Activated CD4-positive, alpha-beta T cell treated with anti-CD3 and anti-CD28 coated beads, Interleukin-2, amount 10 ng/mL, durations not matched to agents 7 days and 5 days (primary cell): Measurements from ENCODE around the gene SLC33A1. TPM values are rescaled to one million over a fixed set of nuclear protein-coding genes. Genes with fewer than 3 reads are reported as not detected.
A peak's percentile ranks its signal among the peaks of the same experiment; 100 is the strongest.
"Not testable (repeated sequence)": the region's sequence is repeated elsewhere in the genome, so short reads cannot be mapped to it uniquely, and the experiment has no call there.

ENCODE experiments used
- CTCF ChIA-PET: fragments of 350-600 bp; sonication (Branson Sonifier 250); formaldehyde crosslinking; loops from one replicate; lab custom pipeline; 2021; ENCODE audit warnings: antibody characterized with exemption; lab: Charles Lee
- POLR2A ChIA-PET: fragments of 350-600 bp; sonication (Branson Sonifier 250); formaldehyde crosslinking; loops from one replicate; lab custom pipeline; 2021; ENCODE audit warnings: antibody characterized with exemption; lab: Charles Lee
- DNase-seq: peaks from one replicate; pipeline ENCODE4 v3.0.0-alpha.2; 2020
- H3K27ac Mint-ChIP-seq: one replicate; pipeline ENCODE4 v1.8.0; 2021; ENCODE audit warnings: mild to moderate bottlenecking, moderate library complexity, mixed read lengths
- H3K27me3 Mint-ChIP-seq: one replicate; pipeline ENCODE4 v1.8.0; 2021; ENCODE audit warnings: mixed read lengths
- H3K36me3 Mint-ChIP-seq: one replicate; pipeline ENCODE4 v1.8.0; 2021; ENCODE audit warnings: low read depth, mixed read lengths
- H3K4me1 Mint-ChIP-seq: one replicate; pipeline ENCODE4 v1.8.0; 2021; ENCODE audit warnings: mixed read lengths
- H3K4me3 Mint-ChIP-seq: one replicate; pipeline ENCODE4 v1.8.0; 2021; ENCODE audit warnings: mild to moderate bottlenecking, moderate library complexity, mixed read lengths
- H3K9me3 Mint-ChIP-seq: one replicate; pipeline ENCODE4 v1.8.0; 2021; ENCODE audit warnings: mixed read lengths
- total RNA-seq, 2 experiments: library from RNA; stranded (reverse); gene quantifications; one replicate each; pipeline ENCODE4 v1.2.3, GENCODE V29; 2021

SLC33A1 gene
- total RNA-seq, 2 experiments from 2014 or later = 26.7 to 27.9 TPM

- no peaks in the 10 kb centered on the region for H3K27me3 Mint-ChIP-seq
- peaks cover 41% of the 10 kb centered on the region for H3K4me1 Mint-ChIP-seq
- POLR2A ChIA-PET = no interaction called here
These were observed 18.8 kb upstream of the SLC33A1 start for GRCh38 chr3:155872904-155873646.

DNA sequence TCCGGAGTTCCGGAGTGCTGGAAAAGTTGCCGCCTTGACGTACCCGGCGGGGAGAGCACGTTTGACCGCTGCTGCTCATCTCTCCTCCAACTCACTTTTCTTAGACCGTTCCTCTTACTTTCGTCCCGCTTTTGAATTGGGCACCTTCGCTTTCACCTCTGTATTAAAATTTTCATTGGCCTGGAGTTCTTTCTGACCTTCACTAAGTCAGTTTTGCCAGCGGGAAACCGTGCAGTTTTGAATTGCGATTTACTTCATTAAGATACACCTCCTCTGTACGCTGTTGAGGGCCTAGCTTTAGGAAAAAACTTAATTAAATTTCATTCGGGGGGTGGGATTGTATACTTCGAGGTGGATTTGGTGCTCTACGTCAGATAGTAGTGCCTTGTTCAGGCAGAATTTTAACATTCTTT, 17.5 kb upstream of the SLC33A1 start:
- no peaks in the 10 kb centered on the region for H3K27me3 Mint-ChIP-seq
- CTCF ChIA-PET = interaction anchor here (0.9 to 3.0 kb wide), 3 partner anchors 19 to 66 kb away, joined by 3 to 13 read pairs (median 9); partner anchors contain the start of genes C3orf33 and SLC33A1
- H3K4me3 Mint-ChIP-seq = peak overlapping the region; percentile 100
- POLR2A ChIA-PET = no interaction called here
- H3K27ac Mint-ChIP-seq = peak overlapping the region; percentile 96
- H3K4me1 Mint-ChIP-seq = peaks cover 33% of the 10 kb centered on the region
- peaks cover 10% of the 10 kb centered on the region for H3K36me3 Mint-ChIP-seq
- no peaks in the 10 kb centered on the region for H3K9me3 Mint-ChIP-seq
- no peak for DNase-seq

More at GRCh38 chr3:155872904-155873646, 18.8 kb upstream of the SLC33A1 start:
- peaks cover 10% of the 10 kb centered on the region for H3K36me3 Mint-ChIP-seq
- CTCF ChIA-PET = no interaction called here
- H3K9me3 Mint-ChIP-seq = no peaks in the 10 kb centered on the region
- H3K4me3 Mint-ChIP-seq = peak overlapping the region; percentile 100
- no peak overlapping the region for H3K27ac Mint-ChIP-seq
- no peak for DNase-seq

GRCh38 chr3:155870945-155871745, 16.9 kb upstream of the SLC33A1 start:
- Mint-ChIP-seq H3K36me3 (peaks cover 10% of the 10 kb centered on the region), H3K4me3 (peak overlapping the region; percentile 100), H3K27ac (peak overlapping the region; percentile 96), H3K27me3 (no peaks in the 10 kb centered on the region), H3K9me3 (no peaks in the 10 kb centered on the region), H3K4me1 (peaks cover 33% of the 10 kb centered on the region)
- POLR2A ChIA-PET = interaction anchor here (0.6 to 1.7 kb wide), 2 partner anchors 17 to 66 kb away, joined by 4 to 6 read pairs; partner anchors contain the start of gene SLC33A1
- CTCF ChIA-PET = interaction anchor here (0.9 to 3.0 kb wide), 5 partner anchors 8 to 65 kb away, joined by 3 to 13 read pairs (median 5); partner anchors contain the start of genes C3orf33 and SLC33A1
- peak; percentile 61 for DNase-seq

DNA sequence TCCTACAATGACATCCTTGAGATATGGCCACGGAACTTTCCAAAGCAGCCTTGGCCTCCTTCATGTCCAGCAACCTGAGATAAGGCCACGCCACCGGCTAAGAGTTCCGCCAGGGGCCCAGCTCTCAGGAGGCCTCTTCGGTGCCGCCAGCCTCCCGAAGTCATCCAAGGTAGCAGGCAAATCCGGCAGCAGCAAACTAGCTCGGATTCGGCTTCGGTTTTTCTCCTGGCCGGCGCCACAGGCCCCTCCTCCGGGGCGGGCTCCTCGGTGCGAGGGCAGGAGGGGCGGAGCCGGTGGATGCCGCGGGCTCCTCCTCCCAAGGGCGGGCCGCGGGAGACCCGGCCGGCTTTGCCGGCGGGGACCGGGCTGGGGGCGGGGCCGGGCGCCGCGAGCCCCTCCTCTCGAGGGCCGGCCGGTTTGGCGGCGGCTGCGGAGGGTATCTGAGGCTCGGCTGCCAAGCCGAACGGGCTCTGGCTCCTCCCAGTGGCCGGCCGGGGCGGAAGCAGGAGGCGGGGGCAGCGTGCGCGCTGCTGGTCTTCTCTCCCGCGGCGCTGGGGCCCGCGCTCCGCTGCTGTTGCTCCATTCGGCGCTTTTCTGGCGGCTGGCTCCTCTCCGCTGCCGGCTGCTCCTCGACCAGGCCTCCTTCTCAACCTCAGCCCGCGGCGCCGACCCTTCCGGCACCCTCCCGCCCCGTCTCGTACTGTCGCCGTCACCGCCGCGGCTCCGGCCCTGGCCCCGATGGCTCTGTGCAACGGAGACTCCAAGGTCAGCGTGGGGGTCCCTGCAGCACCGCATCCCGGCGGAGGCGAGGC, 16.1 kb upstream of the SLC33A1 start, which contains the start of gene GMPS:
Gene GMPS, plus strand, starts transcription at position 518 of the 812 bp plus-strand sequence. Its CDS starts 221 bp downstream, at position 739.
- CTCF ChIA-PET = interaction anchor here (0.7 to 3.0 kb wide), 9 partner anchors 9 to 121 kb away, joined by 3 to 13 read pairs (median 4); partner anchors contain the start of genes C3orf33 and SLC33A1
- peak within 1 kb of the TSS; percentile 97 for H3K27ac Mint-ChIP-seq
- DNase-seq = peak; percentile 94
- H3K4me3 Mint-ChIP-seq = peak within 1 kb of the TSS; percentile 100
- H3K4me1 Mint-ChIP-seq = peaks cover 31% of the 10 kb centered on the region
- peaks cover 10% of the 10 kb centered on the region for H3K36me3 Mint-ChIP-seq
- POLR2A ChIA-PET = interaction anchor here (1.7 kb wide), 1 partner anchor 17 kb away, joined by 6 read pairs; the partner anchor contains the start of gene SLC33A1
- no peaks in the 10 kb centered on the region for H3K27me3 Mint-ChIP-seq
- no peaks in the 10 kb centered on the region for H3K9me3 Mint-ChIP-seq

DNA sequence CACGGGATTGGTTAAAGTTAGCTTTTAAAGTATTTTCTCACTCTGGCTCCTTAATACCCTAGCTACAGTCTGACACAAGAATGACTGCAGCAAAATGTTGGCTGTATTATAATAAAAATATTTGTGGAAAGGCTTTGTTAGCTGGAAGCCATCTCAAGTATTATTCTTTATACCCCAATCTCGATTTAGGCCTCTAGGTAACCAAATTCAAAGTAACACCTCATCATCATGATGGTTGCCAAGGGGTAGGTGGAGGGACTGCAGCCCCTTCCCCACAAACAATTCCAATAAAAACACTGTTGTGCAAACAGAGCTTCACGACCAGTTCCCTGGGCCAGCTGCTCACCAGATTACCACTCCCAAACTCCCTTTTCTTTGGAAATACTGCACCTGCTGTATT, 15.5 kb upstream of the SLC33A1 start:
- DNase-seq = no peak
- Mint-ChIP-seq H3K4me3 (peak overlapping the region; percentile 87), H3K27ac (peak overlapping the region; percentile 97), H3K9me3 (no peaks in the 10 kb centered on the region), H3K27me3 (no peaks in the 10 kb centered on the region), H3K36me3 (peaks cover 10% of the 10 kb centered on the region), H3K4me1 (peaks cover 28% of the 10 kb centered on the region)
- ChIA-PET POLR2A (interaction anchor here (1.7 kb wide), 1 partner anchor 16 kb away, joined by 6 read pairs; the partner anchor contains the start of gene SLC33A1), CTCF (interaction anchor here (0.7 to 3.0 kb wide), 10 partner anchors 9 to 120 kb away, joined by 3 to 13 read pairs (median 4); partner anchors contain the start of genes C3orf33 and SLC33A1)

DNA sequence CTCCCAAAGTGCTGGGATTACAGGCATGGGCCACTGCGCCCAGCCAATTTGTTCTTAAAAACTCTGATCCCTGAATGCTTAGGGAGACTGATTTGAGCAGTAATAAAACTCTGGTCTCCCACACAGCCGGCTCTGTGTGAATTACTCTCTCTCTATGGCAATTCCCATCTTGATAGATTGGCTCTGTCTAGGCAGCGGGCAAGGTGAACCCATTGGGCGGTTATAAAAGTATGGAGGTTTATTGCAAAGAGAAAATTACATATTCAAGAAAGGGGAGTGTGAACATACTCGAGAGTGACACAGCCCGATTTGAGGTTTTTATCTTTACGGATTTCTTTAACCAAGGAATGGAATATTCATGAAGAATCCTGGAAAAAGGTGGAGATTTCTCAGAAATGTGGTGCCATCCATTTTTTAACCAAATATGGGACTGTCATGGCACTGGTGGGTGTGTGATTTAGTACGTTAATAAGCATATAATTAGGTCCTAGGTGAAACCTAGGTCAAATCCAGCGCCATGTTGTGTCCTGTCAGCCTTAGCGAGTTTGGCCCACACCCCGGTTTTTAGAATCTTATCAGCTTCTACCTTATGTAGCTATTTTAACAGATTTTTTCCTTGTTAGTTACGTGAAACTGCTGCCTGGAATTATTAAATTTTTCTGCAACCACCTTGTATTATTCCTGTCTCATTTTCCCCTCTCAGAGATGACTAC, 9.0 kb upstream of the SLC33A1 start:
- no peak for DNase-seq
- no peaks in the 10 kb centered on the region for H3K27me3 Mint-ChIP-seq
- ChIA-PET POLR2A (interaction anchor here (0.8 kb wide), 1 partner anchor 10 kb away, joined by 4 read pairs; no protein-coding TSS in a partner anchor), CTCF (interaction anchor here (2.6 kb wide), 1 partner anchor 57 kb away, joined by 12 read pairs; the partner anchor contains the start of gene C3orf33)
- H3K4me1 Mint-ChIP-seq = peaks cover 33% of the 10 kb centered on the region
- peaks cover 4% of the 10 kb centered on the region for H3K36me3 Mint-ChIP-seq
- H3K4me3 Mint-ChIP-seq = no peak overlapping the region
- peaks cover 6% of the 10 kb centered on the region for H3K9me3 Mint-ChIP-seq
- peak overlapping the region; percentile 86 for H3K27ac Mint-ChIP-seq

- H3K9me3 Mint-ChIP-seq = not testable (repeated sequence)
- H3K4me1 Mint-ChIP-seq = peaks cover 33% of the 10 kb centered on the region
These were observed 8.2 kb upstream of the SLC33A1 start for GRCh38 chr3:155862290-155862982.

GRCh38 chr3:155861476-155862183, 7.4 kb upstream of the SLC33A1 start:
- H3K27ac Mint-ChIP-seq = peak overlapping the region; percentile 86
- H3K27me3 Mint-ChIP-seq = peaks cover 6% of the 10 kb centered on the region
- H3K9me3 Mint-ChIP-seq = peaks cover 6% of the 10 kb centered on the region
- DNase-seq = no peak
- ChIA-PET POLR2A (no interaction called here), CTCF (interaction anchor here (1.4 to 2.6 kb wide), 3 partner anchors 26 to 56 kb away, joined by 3 to 12 read pairs (median 3); partner anchors contain the start of gene C3orf33)
- no peak overlapping the region for H3K4me3 Mint-ChIP-seq
- H3K36me3 Mint-ChIP-seq = peaks cover 4% of the 10 kb centered on the region
- H3K4me1 Mint-ChIP-seq = peaks cover 35% of the 10 kb centered on the region

More at GRCh38 chr3:155862290-155862982, 8.2 kb upstream of the SLC33A1 start:
- ChIA-PET CTCF (interaction anchor here (0.6 to 2.6 kb wide), 5 partner anchors 27 to 113 kb away, joined by 3 to 12 read pairs (median 3); partner anchors contain the start of gene C3orf33), POLR2A (interaction anchor here (0.8 kb wide), 1 partner anchor 9 kb away, joined by 4 read pairs; no protein-coding TSS in a partner anchor)
- H3K27ac Mint-ChIP-seq = peak overlapping the region; percentile 86
- H3K36me3 Mint-ChIP-seq, H3K4me3 Mint-ChIP-seq, H3K27me3 Mint-ChIP-seq: not testable (repeated sequence)
- peak; percentile 68 for DNase-seq

GRCh38 chr3:155860424-155860823, 6.2 kb upstream of the SLC33A1 start:
- H3K4me3 Mint-ChIP-seq, H3K27me3 Mint-ChIP-seq, H3K27ac Mint-ChIP-seq, POLR2A ChIA-PET, H3K9me3 Mint-ChIP-seq, DNase-seq, H3K36me3 Mint-ChIP-seq: not testable (repeated sequence)
- H3K4me1 Mint-ChIP-seq = peaks cover 38% of the 10 kb centered on the region
- CTCF ChIA-PET = interaction anchor here (2.6 kb wide), 1 partner anchor 54 kb away, joined by 12 read pairs; the partner anchor contains the start of gene C3orf33

- peaks cover 39% of the 10 kb centered on the region for H3K4me1 Mint-ChIP-seq
- no peak overlapping the region for H3K4me3 Mint-ChIP-seq
- ChIA-PET CTCF (no interaction called here), POLR2A (no interaction called here)
- peaks cover 6% of the 10 kb centered on the region for H3K9me3 Mint-ChIP-seq
- H3K27me3 Mint-ChIP-seq = peaks cover 6% of the 10 kb centered on the region
- H3K27ac Mint-ChIP-seq = no peak overlapping the region
- no peak for DNase-seq
- peaks cover 4% of the 10 kb centered on the region for H3K36me3 Mint-ChIP-seq
These were observed 5.6 kb upstream of the SLC33A1 start for GRCh38 chr3:155859859-155860258.
